Mucosa of stomach (tissue), 1 donor: ENCODE results near the gene RAB4B.
"Not testable (repeated sequence)": the region's sequence is repeated elsewhere in the genome, so short reads cannot be mapped to it uniquely, and the experiment has no call there.

Experiments used
- H3K27me3 ChIP-seq: one replicate; pipeline ENCODE4 v1.7.0; 2013; ENCODE audit warnings: mild to moderate bottlenecking, low read length; ENCODE audit not compliant: control insufficient read depth, insufficient read depth
- H3K36me3 ChIP-seq: one replicate; pipeline ENCODE4 v1.7.0; 2013; ENCODE audit warnings: low read length; ENCODE audit not compliant: control insufficient read depth, insufficient read depth
- H3K4me1 ChIP-seq: one replicate; pipeline ENCODE4 v1.7.0; 2013; ENCODE audit warnings: mild to moderate bottlenecking, low read length; ENCODE audit not compliant: control insufficient read depth, insufficient read depth
- H3K4me3 ChIP-seq: one replicate; pipeline ENCODE4 v1.7.0; 2013; ENCODE audit warnings: low read length
- H3K9ac ChIP-seq: one replicate; pipeline ENCODE4 v1.7.0; 2013; ENCODE audit warnings: mild to moderate bottlenecking, low read length, moderate library complexity
- H3K9me3 ChIP-seq: one replicate; pipeline ENCODE4 v1.7.0; 2013; ENCODE audit warnings: mild to moderate bottlenecking, low read length, moderate library complexity; ENCODE audit not compliant: control insufficient read depth
- donor health status: Pancreatic carcinoma.

RAB4B gene

GRCh38 chr19:40777937-40778705 lies at the start of gene RAB4B:
Gene RAB4B (plus strand): TSS chr19:40778247. CDS start chr19:40778376, 129 bp downstream.
- H3K36me3 ChIP-seq = no peaks in the 10 kb centered on the region
- peak within 1 kb of the TSS; percentile 84 for H3K4me3 ChIP-seq
- no peaks in the 10 kb centered on the region for H3K27me3 ChIP-seq
- H3K9ac ChIP-seq = peak within 1 kb of the TSS; percentile 83
- peaks cover 24% of the 10 kb centered on the region for H3K4me1 ChIP-seq
- H3K9me3 ChIP-seq = no peaks in the 10 kb centered on the region

- not testable (repeated sequence) for H3K9me3 ChIP-seq, H3K9ac ChIP-seq, H3K4me3 ChIP-seq, H3K36me3 ChIP-seq, H3K27me3 ChIP-seq, H3K4me1 ChIP-seq
Observed at GRCh38 chr19:40730065-40730464, 48.0 kb upstream of the RAB4B start.

GRCh38 chr19:40732304-40732703 lies 45.7 kb upstream of the RAB4B start:
- not testable (repeated sequence) for H3K9ac ChIP-seq, H3K4me3 ChIP-seq, H3K27me3 ChIP-seq, H3K9me3 ChIP-seq
- Histone ChIP-seq H3K4me1 (peaks cover 16% of the 10 kb centered on the region), H3K36me3 (peaks cover 15% of the 10 kb centered on the region)

GRCh38 chr19:40733149-40733548 lies 44.9 kb upstream of the RAB4B start:
- Histone ChIP-seq H3K27me3 (no peaks in the 10 kb centered on the region), H3K9ac (no peak overlapping the region), H3K36me3 (peaks cover 19% of the 10 kb centered on the region), H3K4me3 (no peak overlapping the region), H3K4me1 (peaks cover 16% of the 10 kb centered on the region), H3K9me3 (no peaks in the 10 kb centered on the region)

- Histone ChIP-seq H3K9me3 (no peaks in the 10 kb centered on the region), H3K9ac (no peak overlapping the region), H3K36me3 (peaks cover 19% of the 10 kb centered on the region), H3K4me1 (peaks cover 16% of the 10 kb centered on the region), H3K27me3 (no peaks in the 10 kb centered on the region), H3K4me3 (no peak overlapping the region)
Observed at GRCh38 chr19:40735013-40735771, 42.9 kb upstream of the RAB4B start.

GRCh38 chr19:40736661-40737060 lies 41.4 kb upstream of the RAB4B start:
- Histone ChIP-seq H3K27me3 (no peaks in the 10 kb centered on the region), H3K9me3 (no peaks in the 10 kb centered on the region), H3K36me3 (peaks cover 14% of the 10 kb centered on the region), H3K4me1 (peaks cover 16% of the 10 kb centered on the region), H3K9ac (no peak overlapping the region), H3K4me3 (no peak overlapping the region)

GRCh38 chr19:40737102-40737644 lies 40.9 kb upstream of the RAB4B start:
- no peak overlapping the region for H3K9ac ChIP-seq
- no peak overlapping the region for H3K4me3 ChIP-seq
- peaks cover 16% of the 10 kb centered on the region for H3K4me1 ChIP-seq
- H3K9me3 ChIP-seq = no peaks in the 10 kb centered on the region
- no peaks in the 10 kb centered on the region for H3K27me3 ChIP-seq
- peaks cover 14% of the 10 kb centered on the region for H3K36me3 ChIP-seq

GRCh38 chr19:40739030-40739839 lies 38.8 kb upstream of the RAB4B start:
- H3K36me3 ChIP-seq = peaks cover 14% of the 10 kb centered on the region
- no peaks in the 10 kb centered on the region for H3K27me3 ChIP-seq
- peaks cover 16% of the 10 kb centered on the region for H3K4me1 ChIP-seq
- H3K9me3 ChIP-seq = no peaks in the 10 kb centered on the region
- H3K4me3 ChIP-seq = no peak overlapping the region
- no peak overlapping the region for H3K9ac ChIP-seq

GRCh38 chr19:40739871-40740703 lies 38.0 kb upstream of the RAB4B start:
- peaks cover 14% of the 10 kb centered on the region for H3K36me3 ChIP-seq
- no peak overlapping the region for H3K9ac ChIP-seq

GRCh38 chr19:40740747-40741146 lies 37.3 kb upstream of the RAB4B start:
- no peaks in the 10 kb centered on the region for H3K27me3 ChIP-seq
- H3K9ac ChIP-seq = no peak overlapping the region
- H3K4me1 ChIP-seq = peaks cover 9% of the 10 kb centered on the region
- H3K9me3 ChIP-seq = no peaks in the 10 kb centered on the region
- H3K36me3 ChIP-seq = peaks cover 8% of the 10 kb centered on the region
- no peak overlapping the region for H3K4me3 ChIP-seq

More at GRCh38 chr19:40739871-40740703, 38.0 kb upstream of the RAB4B start:
- H3K9me3 ChIP-seq = no peaks in the 10 kb centered on the region
- H3K27me3 ChIP-seq = no peaks in the 10 kb centered on the region
- H3K4me3 ChIP-seq = no peak overlapping the region
- H3K4me1 ChIP-seq = peaks cover 15% of the 10 kb centered on the region
